Gastroesophageal sphincter (tissue), 4 donors: ENCODE data around the gene DARS2. TPM values are rescaled to one million over a fixed set of nuclear protein-coding genes. Genes with fewer than 3 reads are reported as not detected.
"Not testable (repeated sequence)": the region's sequence is repeated elsewhere in the genome, so short reads cannot be mapped to it uniquely, and the experiment has no call there.

ENCODE experiments used
- ATAC-seq: fragments of 150-250 bp; one replicate; pipeline ENCODE4 v1.9.1; 2016; ENCODE audit warnings: mild to moderate bottlenecking, moderate library complexity
- H3K27ac ChIP-seq, 4 donors: fragments of 200-600 bp; sonication (generic) in 3 of 4; 1 replicate in 3 of 4; 2 replicates in 1 of 4; pipeline ENCODE4 v1.5.1; 2016 to 2019
- H3K27me3 ChIP-seq: fragments of 200-600 bp; sonication (generic); one replicate; pipeline ENCODE4 v1.5.1; 2019
- H3K36me3 ChIP-seq, 2 donors: fragments of 200-600 bp; sonication (generic); one replicate each; pipeline ENCODE4 v1.5.1; 2019; ENCODE audit warnings: control low read depth in 1 of 2
- H3K4me1 ChIP-seq, 3 donors: fragments of 200-600 bp; sonication (generic); 1 replicate in 2 of 3; 2 replicates in 1 of 3; pipeline ENCODE4 v1.5.1; 2016 to 2019; ENCODE audit warnings: control low read depth in 2 of 3
- H3K4me3 ChIP-seq, 2 donors: fragments of 200-600 bp; sonication (generic); one replicate each; pipeline ENCODE4 v1.5.1; 2019; ENCODE audit warnings: mild to moderate bottlenecking in 1 of 2, moderate library complexity in 1 of 2
- H3K9me3 ChIP-seq, 3 donors: fragments of 200-600 bp; sonication (generic); one replicate each; pipeline ENCODE4 v1.5.1; 2017 to 2019; ENCODE audit warnings: control low read depth in 2 of 3
- CTCF ChIP-seq, 4 experiments: fragments of 200-600 bp in 2 of 4; fragments of 450-650 bp in 2 of 4; sonication (generic) in 1 of 4; IDR thresholded peaks; one replicate each; pipeline ENCODE4 v1.5.1; 2017 to 2019; ENCODE audit warnings: antibody characterized with exemption in 4 of 4, mild to moderate bottlenecking in 2 of 4, moderate library complexity in 2 of 4
- EP300 ChIP-seq: sonication (generic); formaldehyde crosslinking; IDR thresholded peaks from one replicate; pipeline ENCODE4 v1.6.1; 2017; ENCODE audit warnings: antibody characterized with exemption, mild to moderate bottlenecking
- POLR2A ChIP-seq, 2 donors: fragments of 450-650 bp; IDR thresholded peaks; one replicate each; pipeline ENCODE4 v1.6.1; 2017; ENCODE audit warnings: antibody characterized with exemption in 2 of 2, mild to moderate bottlenecking in 2 of 2, moderate library complexity in 1 of 2
- POLR2AphosphoS5 ChIP-seq: sonication (generic); formaldehyde crosslinking; IDR thresholded peaks from one replicate; pipeline ENCODE4 v1.6.1; 2017; ENCODE audit warnings: antibody characterized with exemption
- WGBS, 2 donors: methylation state at CpG; one replicate each; pipeline ENCODE4 v1.1.5; 2018; ENCODE audit warnings: low coverage in 1 of 2; 5-methylcytosine and 5-hydroxymethylcytosine counted together
- total RNA-seq, 4 donors: library from RNA; depleted of rRNA; stranded (reverse); fragments of >200 nt; gene quantifications; one replicate each; pipeline ENCODE4 v1.1.0, GENCODE V29; 2016

DARS2 gene
- total RNA-seq, 4 donors from 2014 or later, result 6.4 to 8.7 (median 7.1) TPM

- ATAC-seq, result no peak
- Histone ChIP-seq H3K4me3 (no peak overlapping the region), H3K4me1 (peaks cover 0 to 25% (median 5%) of the 10 kb centered on the region in 3 donors), H3K27ac (no peak overlapping the region), H3K9me3 (no peaks in the 10 kb centered on the region), H3K36me3 (peaks cover 0 to 97% of the 10 kb centered on the region in 2 donors), H3K27me3 (no peaks in the 10 kb centered on the region)
- WGBS, 2 donors, result 80 to 97% methylated on average over 2 to 7 of the region's 7 CpGs
- TF ChIP-seq POLR2AphosphoS5 (no peak), CTCF (IDR thresholded peaks at IDR 0.05) (no peak), POLR2A (IDR thresholded peaks at IDR 0.05) (no peak), EP300 (no peak)
These were observed 37.3 kb downstream of the DARS2 start for GRCh38 chr1:173861731-173862145.

GRCh38 chr1:173862146-173862768 is 37.8 kb downstream of the DARS2 start:
- Histone ChIP-seq H3K36me3 (peaks cover 0 to 92% of the 10 kb centered on the region in 2 donors), H3K4me1 (peaks cover 0 to 30% (median 7%) of the 10 kb centered on the region in 3 donors)
- WGBS, 2 donors, result 76 to 86% methylated on average over 11 of the region's 13 CpGs
- not testable (repeated sequence) for H3K9me3 ChIP-seq, ATAC-seq, H3K4me3 ChIP-seq, H3K27ac ChIP-seq, H3K27me3 ChIP-seq

- no peak for ATAC-seq
- no peak overlapping the region for H3K27ac ChIP-seq
- peaks cover 0 to 86% of the 10 kb centered on the region in 2 donors for H3K36me3 ChIP-seq
- H3K27me3 ChIP-seq, result no peaks in the 10 kb centered on the region
- TF ChIP-seq EP300, result no peak
- no peak for TF ChIP-seq POLR2A (IDR thresholded peaks at IDR 0.05)
- TF ChIP-seq CTCF (IDR thresholded peaks at IDR 0.05), result no peak
- no peak for TF ChIP-seq POLR2AphosphoS5
- no peaks in the 10 kb centered on the region for H3K9me3 ChIP-seq
- H3K4me3 ChIP-seq, result no peak overlapping the region
- peaks cover 0 to 33% (median 7%) of the 10 kb centered on the region in 3 donors for H3K4me1 ChIP-seq
- 54 to 82% methylated on average over 4 to 8 of the region's 8 CpGs for WGBS, 2 donors
These were observed 38.3 kb downstream of the DARS2 start for GRCh38 chr1:173862769-173863223.

GRCh38 chr1:173863224-173864161 is 39.0 kb downstream of the DARS2 start:
- Histone ChIP-seq H3K27me3 (no peaks in the 10 kb centered on the region), H3K4me3 (no peak overlapping the region), H3K4me1 (peaks cover 0 to 33% (median 7%) of the 10 kb centered on the region in 3 donors), H3K36me3 (peaks cover 0 to 80% of the 10 kb centered on the region in 2 donors), H3K9me3 (no peaks in the 10 kb centered on the region), H3K27ac (no peak overlapping the region)
- TF ChIP-seq EP300 (no peak), CTCF (IDR thresholded peaks at IDR 0.05) (no peak), POLR2AphosphoS5 (no peak), POLR2A (IDR thresholded peaks at IDR 0.05) (no peak)
- no peak for ATAC-seq

- H3K9me3 ChIP-seq, result no peaks in the 10 kb centered on the region
- H3K36me3 ChIP-seq, result peaks cover 0 to 71% of the 10 kb centered on the region in 2 donors
- peaks cover 0 to 41% (median 7%) of the 10 kb centered on the region in 3 donors for H3K4me1 ChIP-seq
- ATAC-seq, result no peak
- no peak overlapping the region for H3K4me3 ChIP-seq
- 72 to 78% methylated on average over 5 of the region's 5 CpGs for WGBS, 2 donors
- TF ChIP-seq POLR2A (IDR thresholded peaks at IDR 0.05) (no peak), EP300 (no peak), CTCF (IDR thresholded peaks at IDR 0.05) (no peak), POLR2AphosphoS5 (no peak)
- H3K27ac ChIP-seq, result no peak overlapping the region
- H3K27me3 ChIP-seq, result no peaks in the 10 kb centered on the region
These were observed 39.9 kb downstream of the DARS2 start for GRCh38 chr1:173864179-173864867.
